ENCODE measurements around the gene DDI2. TPM values are rescaled to one million over a fixed set of nuclear protein-coding genes. Genes with fewer than 3 reads are reported as not detected.

Gene DDI2
- total RNA-seq, 3 donors from 2014 or later (not counting 1 experiment from before 2014, with no cell fraction given) = 27.3 to 39.8 (median 34.0) TPM

GRCh38 chr1:15657021-15657420 lies 39.8 kb downstream of the DDI2 start:
- Mint-ChIP-seq H3K27ac (no peak overlapping the region), H3K27me3 (ENCODE audit: low read depth in 2 of 2) (no peaks in the 10 kb centered on the region), H3K4me3 (no peak overlapping the region), H3K9me3 (no peaks in the 10 kb centered on the region), H3K36me3 (peaks cover 19% of the 10 kb centered on the region), H3K4me1 (no peaks in the 10 kb centered on the region)
- Histone ChIP-seq H3K36me3 (ENCODE audit: control insufficient read depth, insufficient read depth, low read length) (peaks cover 55% of the 10 kb centered on the region), H3K4me1 (ENCODE audit: control insufficient read depth, insufficient read depth, low read length) (no peaks in the 10 kb centered on the region), H3K27me3 (ENCODE audit: control insufficient read depth, insufficient read depth, low read length) (no peaks in the 10 kb centered on the region), H3K4me3 (ENCODE audit: low read length) (no peak overlapping the region), H3K27ac (ENCODE audit: low read length) (no peak overlapping the region), H3K9me3 (ENCODE audit: control insufficient read depth, insufficient read depth, low read length) (no peaks in the 10 kb centered on the region)
- DNase-seq (no peak), ATAC-seq (no peak)
- WGBS (ENCODE audit: insufficient coverage) = 57% methylated on average over 1 of the region's 1 CpG
- intact Hi-C loops (cut with micrococcal nuclease) = no loop called here
- no peak for TF ChIP-seq CTCF (IDR thresholded peaks at IDR 0.05)

- Mint-ChIP-seq H3K9me3 (no peaks in the 10 kb centered on the region), H3K4me1 (no peaks in the 10 kb centered on the region), H3K4me3 (no peak overlapping the region), H3K27ac (no peak overlapping the region), H3K27me3 (ENCODE audit: low read depth in 2 of 2) (no peaks in the 10 kb centered on the region), H3K36me3 (peaks cover 24% of the 10 kb centered on the region)
- H3K9me3 ChIP-seq (ENCODE audit: control insufficient read depth, insufficient read depth, low read length) = no peaks in the 10 kb centered on the region
- H3K27ac ChIP-seq (ENCODE audit: low read length) = no peak overlapping the region
- no peaks in the 10 kb centered on the region for H3K4me1 ChIP-seq (ENCODE audit: control insufficient read depth, insufficient read depth, low read length)
- no peaks in the 10 kb centered on the region for H3K27me3 ChIP-seq (ENCODE audit: control insufficient read depth, insufficient read depth, low read length)
- intact Hi-C loops (cut with micrococcal nuclease) = no loop called here
- TF ChIP-seq CTCF (IDR thresholded peaks at IDR 0.05) = no peak
- ATAC-seq (no peak), DNase-seq (no peak)
- no peak overlapping the region for H3K4me3 ChIP-seq (ENCODE audit: low read length)
- peaks cover 51% of the 10 kb centered on the region for H3K36me3 ChIP-seq (ENCODE audit: control insufficient read depth, insufficient read depth, low read length)
- WGBS (ENCODE audit: insufficient coverage) = 96% methylated on average over 3 of the region's 3 CpGs
Measured at GRCh38 chr1:15660151-15660550, 42.9 kb downstream of the DDI2 start.

GRCh38 chr1:15662477-15662876 lies 45.2 kb downstream of the DDI2 start:
- H3K4me3 Mint-ChIP-seq = no peak overlapping the region
- H3K27me3 ChIP-seq (ENCODE audit: control insufficient read depth, insufficient read depth, low read length) = no peaks in the 10 kb centered on the region
- intact Hi-C loops (cut with micrococcal nuclease) = no loop called here

More at GRCh38 chr1:15662477-15662876, 45.2 kb downstream of the DDI2 start:
- no peaks in the 10 kb centered on the region for H3K4me1 ChIP-seq (ENCODE audit: control insufficient read depth, insufficient read depth, low read length)
- H3K27me3 Mint-ChIP-seq (ENCODE audit: low read depth in 2 of 2) = no peaks in the 10 kb centered on the region
- DNase-seq (no peak), ATAC-seq (no peak)
- no peaks in the 10 kb centered on the region for H3K9me3 Mint-ChIP-seq
- H3K27ac Mint-ChIP-seq = no peak overlapping the region
- H3K36me3 Mint-ChIP-seq = peaks cover 24% of the 10 kb centered on the region
- H3K4me1 Mint-ChIP-seq = no peaks in the 10 kb centered on the region
- TF ChIP-seq CTCF (IDR thresholded peaks at IDR 0.05) = no peak
- no peak overlapping the region for H3K4me3 ChIP-seq (ENCODE audit: low read length)
- H3K36me3 ChIP-seq (ENCODE audit: control insufficient read depth, insufficient read depth, low read length) = peaks cover 34% of the 10 kb centered on the region
- WGBS (ENCODE audit: insufficient coverage) = 100% methylated on average over 2 of the region's 2 CpGs
- H3K27ac ChIP-seq (ENCODE audit: low read length) = no peak overlapping the region
- no peaks in the 10 kb centered on the region for H3K9me3 ChIP-seq (ENCODE audit: control insufficient read depth, insufficient read depth, low read length)
